ENCODE measurements around the gene ZNF324.

- TF ChIP-seq POLR2A (IDR thresholded peaks at IDR 0.05), result no peak
- TF ChIP-seq CTCF (IDR thresholded peaks at IDR 0.05), result no peak
- TF ChIP-seq POLR2AphosphoS5 (IDR thresholded peaks at IDR 0.05), result no peak
- TF ChIP-seq EP300 (IDR thresholded peaks at IDR 0.05), result no peak
These were observed 10.8 kb upstream of the ZNF324 start for GRCh38 chr19:58456111-58456510.
